Stimulated activated CD4-positive, alpha-beta T cell treated with anti-CD3 and anti-CD28 coated beads, TNF-alpha, amount 100 ng/mL, for 24 hours (primary cell): ENCODE results near the gene PCSK5.
"Not testable (repeated sequence)": the region's sequence is repeated elsewhere in the genome, so short reads cannot be mapped to it uniquely, and the experiment has no call there.

Source experiments
- DNase-seq, 3 experiments: peaks; one replicate each; pipeline ENCODE4 v3.0.0-alpha.2; 2020; ENCODE audit warnings: low read depth in 3 of 3

Gene PCSK5

DNA sequence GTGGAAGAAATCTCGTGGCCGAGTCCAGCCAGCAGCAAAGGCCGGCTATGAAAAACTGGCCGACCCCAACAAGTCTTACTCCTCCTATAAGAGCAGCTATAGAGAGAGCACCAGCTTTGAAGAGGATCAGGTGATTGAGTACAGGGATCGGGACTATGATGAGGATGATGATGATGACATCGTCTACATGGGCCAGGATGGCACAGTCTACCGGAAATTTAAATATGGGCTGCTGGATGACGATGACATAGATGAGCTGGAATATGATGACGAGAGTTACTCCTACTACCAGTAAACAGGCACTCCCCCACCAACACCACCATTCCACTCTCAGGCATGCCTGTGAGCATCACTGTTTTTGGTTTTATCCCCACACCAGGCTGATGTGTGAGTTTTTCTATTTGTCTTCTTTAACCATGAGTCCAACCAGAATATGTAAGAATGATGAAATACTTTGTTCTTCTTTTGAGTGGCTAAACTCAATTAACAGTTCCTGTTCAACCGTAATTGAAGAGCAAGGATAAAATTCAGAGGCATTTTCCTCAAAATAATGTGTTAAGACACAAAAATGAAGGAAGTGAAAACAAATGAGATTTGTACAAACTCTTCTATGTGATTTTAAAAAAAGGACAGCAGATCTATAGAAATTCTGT lies 468.3 kb downstream of the PCSK5 start:
- DNase-seq = no peak

- no peak for DNase-seq
Observed at GRCh38 chr9:76359365-76359764, 468.9 kb downstream of the PCSK5 start.

- DNase-seq = no peak
Observed at GRCh38 chr9:76359766-76360165, 469.3 kb downstream of the PCSK5 start.

- DNase-seq = not testable (repeated sequence)
Observed at GRCh38 chr9:76362332-76363031, 472.0 kb downstream of the PCSK5 start.

- DNase-seq = no peak
Observed at GRCh38 chr9:76363032-76363395, 472.5 kb downstream of the PCSK5 start.

DNA sequence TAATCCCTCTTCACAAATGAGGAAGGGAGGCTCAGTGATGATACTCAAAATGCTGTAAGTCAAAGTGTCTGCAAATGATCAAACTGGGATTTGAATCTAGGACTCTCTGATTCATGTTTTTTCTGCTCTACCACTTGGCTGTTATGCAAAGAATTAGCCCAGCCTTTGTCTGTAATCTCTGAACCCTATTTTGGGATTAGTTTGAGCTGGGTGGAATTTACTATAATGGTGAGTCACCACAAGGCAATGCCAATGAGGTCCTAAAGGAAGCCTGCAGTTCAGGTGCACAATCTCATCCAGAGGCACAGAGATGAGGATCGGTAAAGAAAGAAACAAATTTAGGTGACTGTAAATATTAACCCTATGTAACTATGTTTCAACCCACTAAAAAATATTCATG lies 474.6 kb downstream of the PCSK5 start:
- DNase-seq = no peak

DNA sequence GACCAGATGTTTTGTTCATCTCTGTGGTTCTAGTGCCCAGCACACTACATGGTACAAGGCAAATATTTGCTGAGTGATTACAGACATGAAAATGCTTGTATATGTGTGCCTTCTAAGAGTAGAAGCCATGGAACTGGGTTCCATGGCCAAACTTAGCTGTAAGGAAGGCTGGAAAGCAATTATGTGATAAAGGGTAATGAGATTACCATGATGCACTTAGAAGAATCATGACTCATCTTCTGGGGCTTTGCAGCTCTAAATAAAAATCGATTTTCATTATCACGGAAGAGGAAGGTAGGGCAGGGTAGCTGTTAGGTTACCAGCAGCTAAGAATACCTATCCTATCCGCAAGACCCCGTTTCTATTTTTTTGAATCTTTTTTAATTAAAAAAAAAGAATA lies 475.8 kb downstream of the PCSK5 start:
- DNase-seq = no peak

DNA sequence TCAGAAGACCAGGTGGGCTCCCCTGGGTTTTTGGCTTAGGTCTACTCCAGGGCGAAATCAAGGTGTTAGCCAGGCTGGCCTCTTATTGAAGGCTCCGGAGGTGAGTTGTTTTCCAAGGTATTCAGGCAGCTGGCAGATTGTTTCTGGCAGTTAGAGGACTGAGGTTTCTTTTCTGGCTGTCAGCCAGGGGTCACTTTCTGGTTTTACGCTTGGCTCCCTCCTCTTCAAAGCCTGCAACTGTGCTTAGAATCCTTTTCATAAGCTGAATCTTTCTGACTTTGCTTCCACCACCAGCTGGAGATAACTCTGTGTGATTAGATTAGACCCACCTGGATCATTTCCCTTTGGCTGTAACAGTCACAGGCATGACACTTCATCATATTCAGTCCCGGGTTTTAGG lies 479.1 kb downstream of the PCSK5 start:
- DNase-seq = no peak

- no peak for DNase-seq
Observed at GRCh38 chr9:76370396-76371023, 480.0 kb downstream of the PCSK5 start.

DNA sequence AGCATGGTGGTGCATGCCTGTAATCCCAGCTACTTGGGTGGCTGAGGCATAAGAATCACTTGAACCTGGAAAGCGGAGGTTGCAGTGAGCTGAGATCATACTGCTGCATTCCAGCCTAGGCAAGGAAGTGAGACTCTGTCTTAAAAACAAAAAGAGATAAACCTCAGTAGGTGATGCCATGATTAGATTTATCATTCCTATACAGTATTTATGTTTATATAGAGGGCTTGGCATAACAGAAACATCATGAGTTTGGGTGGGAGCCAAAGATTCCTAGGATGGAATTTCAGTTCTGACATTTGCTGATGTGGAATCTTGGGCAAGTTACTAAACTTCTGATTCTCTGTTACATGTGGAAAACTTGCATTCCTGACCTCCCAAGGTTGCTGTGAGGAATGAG lies 481.4 kb downstream of the PCSK5 start:
- DNase-seq = no peak

GRCh38 chr9:76372336-76372735 lies 481.9 kb downstream of the PCSK5 start:
- DNase-seq = no peak

DNA sequence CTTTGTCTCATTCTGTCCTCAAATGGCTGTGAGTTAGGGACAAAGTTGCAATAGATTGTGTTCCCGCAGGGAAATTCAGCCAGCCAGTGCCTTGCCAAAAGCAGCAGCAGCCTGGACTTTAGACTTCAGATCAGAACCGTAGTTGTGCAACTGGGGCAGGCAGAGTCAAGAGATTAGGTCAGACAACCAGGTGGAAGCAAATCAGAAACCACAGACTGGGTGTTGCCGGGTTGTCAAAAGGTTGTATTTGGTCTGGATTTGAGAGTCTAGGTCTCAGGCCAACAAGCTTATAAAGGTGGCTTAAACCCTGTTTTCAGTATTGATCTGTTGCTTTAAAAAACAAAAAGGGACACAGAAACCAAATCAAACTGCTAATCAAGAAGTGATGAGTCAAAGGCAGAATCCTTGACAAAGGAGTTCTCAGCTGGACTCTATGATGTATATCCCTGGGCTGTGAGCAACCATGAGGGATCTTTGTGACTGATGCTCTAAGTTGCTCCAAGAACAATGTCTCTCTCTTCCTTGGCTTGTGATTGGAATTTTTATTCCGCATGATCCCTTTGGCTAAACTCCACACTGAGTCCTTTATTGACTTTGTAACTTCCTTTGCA lies 482.8 kb downstream of the PCSK5 start:
- no peak for DNase-seq

DNA sequence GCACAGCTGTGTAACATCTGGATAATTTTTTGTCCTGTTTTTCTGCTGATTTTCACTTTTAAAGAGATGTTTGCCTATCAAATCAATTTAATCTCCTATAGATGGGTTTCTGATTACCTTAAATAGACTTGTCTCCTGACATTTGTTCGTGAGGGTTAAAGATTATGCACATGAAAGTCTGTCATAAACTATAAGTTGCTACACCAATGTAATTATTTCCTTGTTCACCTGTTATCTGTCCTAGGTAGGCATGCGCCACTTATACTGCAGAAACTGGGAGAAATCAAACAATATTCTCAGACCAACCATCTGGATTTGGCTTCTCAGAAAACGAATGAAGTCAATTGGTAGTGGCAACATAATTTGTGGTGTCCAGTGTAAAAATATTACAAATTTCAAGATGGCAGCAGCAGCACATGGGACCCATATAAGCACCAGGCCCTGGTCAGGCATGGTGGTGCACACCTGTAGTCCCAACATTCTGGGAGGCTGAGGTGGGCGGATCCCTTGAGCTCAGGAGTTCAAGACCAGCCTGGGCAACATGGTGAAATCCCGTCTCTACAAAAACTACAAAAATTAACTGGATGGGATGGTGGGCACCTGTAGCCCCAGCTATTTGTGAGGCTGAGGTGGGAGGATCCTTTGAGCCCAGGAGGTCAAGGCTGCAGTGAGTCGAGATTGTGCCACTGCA lies 483.5 kb downstream of the PCSK5 start:
- DNase-seq = no peak

GRCh38 chr9:76374783-76375559 lies 484.5 kb downstream of the PCSK5 start:
- no peak for DNase-seq

DNA sequence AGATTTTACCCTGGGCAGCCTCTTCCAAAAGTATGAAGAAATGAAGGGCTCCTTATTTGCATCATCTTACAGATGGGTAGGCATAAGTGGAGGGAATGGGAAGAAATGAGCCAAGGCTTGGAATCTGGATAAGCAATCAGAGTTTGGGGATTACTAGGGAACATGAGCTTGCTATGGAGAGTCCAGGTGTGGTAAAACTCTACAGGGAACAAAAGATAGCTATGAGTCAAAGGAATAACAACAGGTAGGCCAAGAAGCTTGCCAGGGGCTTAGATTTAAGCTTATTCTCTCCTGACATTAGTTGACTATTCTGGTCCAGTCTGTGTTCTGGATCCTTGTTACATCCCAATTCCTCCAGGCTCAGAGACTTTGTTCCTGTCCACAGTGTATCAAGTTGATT lies 487.3 kb downstream of the PCSK5 start:
- no peak for DNase-seq

- DNase-seq = no peak
Observed at GRCh38 chr9:76378367-76379073, 488.0 kb downstream of the PCSK5 start.

DNA sequence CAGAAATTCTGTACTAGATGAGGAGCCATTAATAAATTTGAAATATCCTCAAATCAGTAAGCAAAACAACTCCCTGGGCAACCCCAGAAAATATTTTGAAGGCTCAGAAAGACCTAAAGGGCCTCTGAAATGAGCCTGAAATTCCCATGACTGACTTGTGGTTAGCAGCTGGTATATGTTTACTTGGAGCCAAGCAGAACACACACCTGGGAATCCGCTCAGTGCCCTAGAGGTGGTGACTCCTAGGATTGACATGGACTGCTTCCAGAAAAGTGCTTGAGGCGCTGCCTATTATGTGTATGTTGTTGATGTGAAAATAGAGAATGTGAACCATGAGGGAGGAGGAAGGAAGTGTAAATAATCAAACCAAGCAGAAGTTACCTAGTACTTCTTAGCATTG lies 489.0 kb downstream of the PCSK5 start:
- no peak for DNase-seq

GRCh38 chr9:76390656-76391055 lies 500.2 kb downstream of the PCSK5 start:
- no peak for DNase-seq

GRCh38 chr9:76394195-76394959 lies 503.9 kb downstream of the PCSK5 start, which contains the start of gene RFK:
Gene RFK, minus strand, starts transcription at chr9:76394426. Its CDS starts 255 bp downstream, at chr9:76394171.
- peak; percentile 86 to 93 (median 88) for DNase-seq

- DNase-seq = peak; percentile 17 to 48 (median 23)
Observed at GRCh38 chr9:76394960-76395252, 504.4 kb downstream of the PCSK5 start.
